HG03175 (cell line): ENCODE results near the gene UTF1.
A peak's percentile ranks its signal among the peaks of the same experiment; 100 is the strongest.
"Not testable (repeated sequence)": the region's sequence is repeated elsewhere in the genome, so short reads cannot be mapped to it uniquely, and the experiment has no call there.

Source experiments
- ATAC-seq: cut with Tn5 transposase; IDR thresholded peaks from one replicate; pipeline ENCODE4 v1.9.1; 2021; ENCODE audit warnings: mild to moderate bottlenecking, moderate library complexity; ENCODE audit not compliant: unreplicated experiment

UTF1 gene

DNA sequence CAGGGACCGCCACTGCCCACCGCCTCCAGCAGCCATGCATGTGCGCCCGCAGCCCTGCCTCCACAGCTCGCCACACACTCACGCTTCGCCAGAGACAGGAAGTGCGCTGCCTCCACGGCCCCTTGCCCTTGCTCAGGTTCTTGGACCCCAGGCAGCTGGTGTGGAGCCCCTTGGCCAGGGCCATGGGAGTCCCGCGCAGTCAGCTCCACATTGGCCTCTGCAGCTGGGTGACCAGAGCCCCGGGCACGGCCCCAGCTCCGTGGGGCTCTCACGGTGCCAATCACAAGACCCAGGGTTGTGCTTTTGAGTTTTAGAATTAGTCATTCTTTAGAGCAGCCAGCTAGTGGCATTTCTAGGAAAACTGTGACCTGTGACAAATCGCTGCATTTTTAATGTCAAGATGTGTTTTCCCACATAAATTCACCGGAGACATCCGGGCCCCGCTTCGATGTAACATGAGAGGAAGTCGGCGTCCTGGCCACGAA is 4.3 kb upstream of the UTF1 start:
- no peak for ATAC-seq

DNA sequence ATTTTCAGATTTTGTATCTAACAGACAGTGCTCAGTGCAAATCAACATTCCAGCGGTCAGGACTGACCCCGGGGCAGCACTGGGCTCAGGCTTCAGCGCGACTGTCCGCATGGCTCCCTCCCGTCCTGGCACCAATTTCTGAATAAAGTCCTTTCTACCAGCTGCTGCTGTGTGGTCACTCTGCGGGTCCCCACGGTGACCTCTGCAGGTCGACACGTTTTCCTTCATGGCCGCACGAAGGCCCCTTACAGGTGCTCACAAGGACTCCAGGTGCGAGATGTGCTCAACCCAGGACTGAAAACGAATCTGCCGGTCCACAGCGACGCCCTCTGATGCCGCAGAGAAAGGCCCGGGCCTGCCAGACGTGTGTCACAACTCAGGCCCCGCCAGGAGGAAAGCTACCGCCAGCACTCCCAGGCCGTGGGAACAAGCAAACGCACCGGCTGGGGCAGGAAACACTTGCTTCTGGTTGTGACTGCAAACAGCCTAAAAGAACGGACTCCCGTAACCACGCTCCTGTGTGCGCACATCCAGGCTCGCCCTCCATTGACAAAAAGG is 3.7 kb upstream of the UTF1 start:
- no peak for ATAC-seq

DNA sequence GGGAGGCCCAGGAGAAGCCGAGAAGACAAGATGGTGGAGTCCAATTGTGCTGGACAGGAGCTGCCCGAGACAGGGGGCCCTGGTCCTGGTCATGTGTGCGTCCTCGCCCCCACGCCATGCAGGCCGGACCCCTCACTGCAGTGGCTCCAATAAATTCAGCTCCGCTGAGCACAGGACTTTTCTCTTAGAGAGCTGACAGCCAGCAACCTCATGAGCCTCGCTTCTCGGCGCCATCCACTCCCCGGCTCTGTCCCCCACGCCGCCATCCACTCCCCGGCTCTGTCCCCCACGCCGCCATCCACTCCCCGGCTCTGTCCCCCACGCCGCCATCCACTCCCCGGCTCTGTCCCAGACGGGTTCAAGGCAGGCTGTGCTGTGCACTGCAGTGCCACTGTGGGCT is 2.8 kb upstream of the UTF1 start:
- ATAC-seq: no peak

- ATAC-seq: no peak
These were observed 563 bp upstream of the UTF1 start for GRCh38 chr10:133229265-133230043.

DNA sequence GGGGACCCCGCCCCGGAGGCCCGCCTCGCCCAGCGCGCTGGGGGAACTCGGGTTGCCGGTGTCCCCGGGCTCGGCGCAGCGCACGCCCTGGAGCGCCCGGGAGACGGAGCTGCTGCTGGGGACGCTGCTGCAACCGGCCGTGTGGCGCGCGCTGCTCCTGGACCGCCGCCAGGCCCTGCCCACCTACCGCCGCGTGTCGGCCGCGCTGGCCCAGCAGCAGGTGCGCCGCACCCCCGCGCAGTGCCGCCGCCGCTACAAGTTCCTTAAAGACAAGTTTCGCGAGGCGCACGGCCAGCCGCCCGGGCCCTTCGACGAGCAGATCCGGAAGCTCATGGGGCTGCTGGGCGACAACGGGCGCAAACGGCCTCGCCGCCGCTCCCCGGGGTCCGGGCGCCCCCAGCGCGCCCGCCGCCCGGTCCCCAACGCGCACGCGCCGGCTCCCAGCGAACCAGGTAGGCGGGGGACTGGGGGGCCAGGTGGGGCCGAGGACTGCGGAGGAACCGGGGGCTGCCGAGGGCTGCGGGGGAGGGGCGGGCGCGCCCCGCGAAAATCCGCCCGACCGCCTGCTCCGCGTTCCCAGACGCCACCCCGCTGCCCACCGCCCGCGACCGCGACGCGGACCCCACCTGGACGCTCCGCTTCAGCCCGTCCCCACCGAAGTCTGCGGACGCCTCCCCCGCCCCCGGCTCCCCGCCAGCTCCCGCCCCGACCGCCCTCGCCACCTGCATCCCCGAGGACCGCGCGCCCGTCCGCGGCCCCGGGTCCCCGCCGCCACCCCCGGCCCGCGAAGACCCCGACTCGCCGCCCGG is 574 bp downstream of the UTF1 start:
- no peak for ATAC-seq

- ATAC-seq: no peak
These were observed 1.4 kb downstream of the UTF1 start for GRCh38 chr10:133231244-133231945.

DNA sequence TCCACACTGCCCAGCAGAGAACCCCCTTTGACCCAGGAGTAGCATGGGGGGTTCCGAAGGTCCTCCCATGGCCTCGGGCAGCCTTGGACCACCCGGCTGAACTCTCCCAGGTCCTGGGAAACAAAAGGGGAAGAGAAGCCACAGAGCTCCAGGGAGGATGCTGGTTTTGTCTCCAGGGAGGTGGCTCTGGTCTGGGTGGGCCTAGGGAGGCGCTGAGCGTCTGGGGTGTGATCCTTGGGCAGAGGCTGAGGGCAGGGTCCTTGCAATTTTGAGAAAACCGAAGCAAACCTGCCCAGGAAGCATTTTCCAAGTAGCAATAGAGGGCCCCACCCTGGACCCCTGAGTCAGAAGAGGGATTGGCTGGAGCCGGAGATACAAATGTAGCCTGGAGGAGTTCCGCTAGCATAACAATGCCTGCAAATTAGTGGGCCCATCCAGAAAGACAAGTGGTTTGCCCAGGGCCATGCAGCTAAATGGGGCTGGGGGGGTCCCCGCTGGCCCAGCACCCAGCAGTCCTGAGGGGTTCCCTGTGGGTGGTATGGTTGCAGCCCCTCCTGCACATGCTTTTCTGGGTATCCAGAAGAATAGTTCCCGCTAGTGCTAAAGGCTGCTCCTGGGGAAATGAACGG is 2.0 kb downstream of the UTF1 start:
- no peak for ATAC-seq

GRCh38 chr10:133234796-133235195 is 4.8 kb downstream of the UTF1 start:
- not testable (repeated sequence) for ATAC-seq

DNA sequence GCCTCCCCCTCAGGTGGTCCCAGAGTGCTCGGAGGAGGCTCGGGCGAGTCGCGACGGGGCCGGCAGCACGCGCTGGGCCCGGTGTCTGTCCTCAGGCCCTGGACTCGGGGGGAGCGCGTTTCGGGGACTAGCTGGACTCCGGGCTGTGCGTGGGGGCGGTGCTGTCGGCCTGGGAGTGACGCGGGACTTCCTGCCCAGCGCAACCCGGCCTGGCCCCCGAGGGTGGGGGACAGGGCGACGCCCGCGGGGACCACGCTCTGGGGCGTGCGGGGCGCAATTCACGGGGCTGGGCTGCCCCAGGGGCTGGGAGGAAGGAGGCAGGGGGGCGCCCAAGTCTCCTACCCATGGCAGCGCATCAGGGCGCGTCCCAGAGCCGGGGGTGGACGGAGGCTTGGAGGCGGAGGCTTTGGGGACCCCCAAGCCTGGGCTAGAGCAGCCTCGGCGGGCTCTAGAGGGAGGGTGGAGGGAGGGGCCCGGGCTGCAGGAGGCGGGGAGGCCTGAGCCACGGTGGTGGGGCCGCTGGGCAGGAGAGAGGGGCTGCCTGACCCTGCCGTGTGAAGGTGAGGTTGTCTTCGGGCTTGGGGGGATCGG is 5.3 kb downstream of the UTF1 start:
- ATAC-seq: no peak

- no peak for ATAC-seq
These were observed 5.9 kb downstream of the UTF1 start for GRCh38 chr10:133235932-133236331.

- ATAC-seq: no peak
These were observed 6.6 kb downstream of the UTF1 start for GRCh38 chr10:133236401-133237240.

GRCh38 chr10:133237241-133237587 is 7.2 kb downstream of the UTF1 start:
- ATAC-seq: no peak

- ATAC-seq: no peak
These were observed 7.8 kb downstream of the UTF1 start, which contains the start of gene VENTX for GRCh38 chr10:133237588-133238465. Gene VENTX, plus strand, starts transcription at chr10:133237855. Its CDS starts 60 bp downstream, at chr10:133237915.

DNA sequence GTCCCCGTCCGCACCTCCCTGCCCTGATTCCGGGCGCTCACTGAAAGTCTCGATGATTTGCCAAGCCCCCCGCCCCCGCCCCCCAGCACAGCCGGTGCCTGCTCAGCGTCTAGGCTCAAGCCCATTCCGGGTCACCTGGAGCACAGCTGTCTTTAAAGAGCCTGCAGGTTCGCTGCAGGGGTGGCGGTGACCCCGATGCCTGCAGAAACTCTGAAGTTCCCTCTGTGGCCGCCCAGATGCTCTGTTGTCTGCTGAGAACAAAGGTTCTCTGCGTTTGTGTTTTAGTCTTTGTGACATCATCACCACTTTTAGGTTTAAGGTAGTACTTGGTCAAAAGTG is 8.4 kb downstream of the UTF1 start:
- ATAC-seq: no peak

DNA sequence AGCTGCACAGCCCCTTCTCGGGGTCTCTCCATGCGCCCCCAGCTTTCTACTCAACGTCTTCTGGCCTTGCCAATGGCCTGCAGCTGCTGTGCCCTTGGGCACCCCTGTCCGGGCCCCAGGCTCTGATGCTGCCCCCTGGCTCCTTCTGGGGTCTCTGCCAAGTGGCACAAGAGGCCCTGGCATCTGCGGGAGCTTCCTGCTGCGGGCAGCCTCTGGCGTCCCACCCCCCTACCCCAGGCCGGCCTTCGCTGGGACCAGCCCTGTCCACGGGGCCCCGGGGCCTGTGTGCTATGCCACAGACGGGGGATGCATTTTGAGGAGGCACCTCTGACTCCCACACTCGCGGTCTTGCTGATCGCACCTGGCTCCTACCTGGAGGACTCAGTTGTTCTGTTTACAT is 10.0 kb downstream of the UTF1 start:
- no peak for ATAC-seq

GRCh38 chr10:133241501-133242205 is 11.6 kb downstream of the UTF1 start:
- peak; percentile 44 for ATAC-seq

- ATAC-seq: no peak
These were observed 12.8 kb downstream of the UTF1 start for GRCh38 chr10:133242611-133243356.
